ENCODE data around the gene DNM3.

DNA sequence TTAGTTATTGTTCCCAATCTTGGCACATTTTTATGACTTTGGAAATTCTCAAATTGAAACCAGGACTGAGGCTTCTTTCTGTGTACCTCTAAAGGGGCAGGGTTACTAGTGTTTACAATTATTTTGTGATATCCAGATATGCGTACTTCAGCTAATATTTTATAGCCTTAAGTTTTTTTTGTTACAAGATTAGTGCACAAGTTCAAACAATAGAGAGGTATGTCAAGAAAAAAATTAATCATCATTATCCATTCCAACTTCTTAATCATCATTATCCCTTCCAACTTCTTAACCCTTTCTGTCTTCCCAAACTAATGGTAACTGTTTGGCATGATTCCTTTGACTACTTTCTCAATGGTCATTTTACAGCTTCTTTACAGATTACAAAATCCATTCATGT lies 306.2 kb downstream of the DNM3 start:
- TF ChIP-seq, protein P1, sequence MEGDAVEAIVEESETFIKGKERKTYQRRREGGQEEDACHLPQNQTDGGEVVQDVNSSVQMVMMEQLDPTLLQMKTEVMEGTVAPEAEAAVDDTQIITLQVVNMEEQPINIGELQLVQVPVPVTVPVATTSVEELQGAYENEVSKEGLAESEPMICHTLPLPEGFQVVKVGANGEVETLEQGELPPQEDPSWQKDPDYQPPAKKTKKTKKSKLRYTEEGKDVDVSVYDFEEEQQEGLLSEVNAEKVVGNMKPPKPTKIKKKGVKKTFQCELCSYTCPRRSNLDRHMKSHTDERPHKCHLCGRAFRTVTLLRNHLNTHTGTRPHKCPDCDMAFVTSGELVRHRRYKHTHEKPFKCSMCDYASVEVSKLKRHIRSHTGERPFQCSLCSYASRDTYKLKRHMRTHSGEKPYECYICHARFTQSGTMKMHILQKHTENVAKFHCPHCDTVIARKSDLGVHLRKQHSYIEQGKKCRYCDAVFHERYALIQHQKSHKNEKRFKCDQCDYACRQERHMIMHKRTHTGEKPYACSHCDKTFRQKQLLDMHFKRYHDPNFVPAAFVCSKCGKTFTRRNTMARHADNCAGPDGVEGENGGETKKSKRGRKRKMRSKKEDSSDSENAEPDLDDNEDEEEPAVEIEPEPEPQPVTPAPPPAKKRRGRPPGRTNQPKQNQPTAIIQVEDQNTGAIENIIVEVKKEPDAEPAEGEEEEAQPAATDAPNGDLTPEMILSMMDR (IDR thresholded peaks at IDR 0.05), result no peak
- no peak for TF ChIP-seq POLR2A (IDR thresholded peaks at IDR 0.05)

Data from adrenal gland (tissue), 5 donors.